GM19193 (cell line): Measurements from ENCODE around the gene MICAL3.

Experiments used
- POLR2A ChIP-seq: IDR thresholded peaks from 4 replicates; pipeline ENCODE4 v1.6.1; 2011; ENCODE audit not compliant: insufficient read depth, insufficient read length; ENCODE audit errors: extremely low read depth

The MICAL3 gene

DNA sequence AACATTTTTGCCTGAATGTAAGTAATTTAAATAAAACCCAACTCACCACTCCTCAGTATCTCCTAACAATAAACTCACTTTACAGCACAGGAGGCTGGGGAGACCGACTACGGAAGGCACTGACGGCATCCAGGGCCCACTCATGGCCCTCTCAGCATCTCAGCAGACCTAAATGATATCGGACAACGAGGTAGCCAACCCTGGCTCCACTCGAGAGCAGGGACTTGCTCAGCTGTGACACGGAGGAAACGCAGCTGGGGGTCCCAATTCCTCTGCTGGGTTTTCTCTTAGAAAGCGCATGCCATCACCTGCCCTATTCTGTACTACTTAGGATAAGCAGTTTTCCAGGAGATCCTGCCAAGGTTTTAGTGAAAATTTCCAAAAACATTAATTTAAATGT lies 141.0 kb downstream of the MICAL3 start:
- TF ChIP-seq POLR2A = no peak

DNA sequence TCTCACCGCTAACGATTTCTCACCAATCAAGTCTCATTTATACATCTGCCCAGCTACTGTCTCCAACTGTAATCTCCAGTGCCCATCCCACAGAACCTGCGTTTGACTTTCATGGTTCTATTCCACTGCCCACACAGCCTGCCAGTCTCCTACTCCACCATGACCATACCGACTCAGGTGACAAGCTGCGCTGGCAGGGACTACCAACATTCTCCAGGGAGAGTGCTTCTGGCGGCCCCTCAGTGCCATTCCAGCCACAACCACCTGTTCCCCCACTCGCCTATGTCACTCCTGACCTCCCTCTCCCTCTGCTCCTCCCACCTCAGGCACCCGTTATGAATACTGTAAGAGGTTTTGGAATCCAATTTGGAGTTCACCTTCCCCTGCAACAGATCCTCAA lies 141.6 kb downstream of the MICAL3 start:
- no peak for TF ChIP-seq POLR2A

DNA sequence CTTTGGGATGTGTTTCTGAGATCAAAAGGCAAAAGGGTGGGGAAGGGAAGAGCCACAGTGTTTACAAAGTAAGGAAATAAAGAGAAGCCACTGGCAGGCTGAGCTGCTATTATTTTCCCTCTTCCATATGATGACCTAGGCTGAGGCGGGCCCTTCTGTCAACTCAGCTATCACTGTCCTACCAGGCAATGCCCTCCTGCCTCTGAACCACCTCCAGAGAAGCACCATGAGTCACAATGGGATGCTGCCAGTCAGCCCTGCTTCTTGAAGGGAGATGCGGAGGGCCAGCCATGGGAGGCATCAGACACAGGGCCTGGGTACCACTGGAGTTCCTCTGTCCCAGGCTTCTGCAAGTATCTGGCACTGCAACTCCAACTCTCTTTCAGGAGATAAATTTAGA lies 142.2 kb downstream of the MICAL3 start:
- TF ChIP-seq POLR2A = no peak

DNA sequence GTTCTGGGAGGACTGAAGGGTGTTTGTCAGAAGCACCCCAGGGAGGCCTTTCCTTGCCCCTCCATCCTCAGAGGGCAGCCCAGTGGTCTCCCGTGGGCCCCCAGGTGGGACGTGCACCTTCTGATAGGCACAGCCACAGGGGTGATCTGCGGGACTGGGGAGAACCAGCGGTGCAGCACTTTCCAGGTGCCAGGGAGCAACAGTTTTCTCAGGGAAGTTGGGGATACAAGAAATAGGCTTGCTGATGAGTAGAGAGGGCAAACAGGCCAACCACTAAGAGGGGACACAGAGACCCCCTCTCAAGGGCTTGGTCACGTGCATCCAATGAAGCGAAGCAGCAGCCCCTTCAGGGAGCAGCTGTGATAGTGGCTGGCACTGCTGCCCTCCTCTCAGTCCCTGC lies 143.0 kb downstream of the MICAL3 start:
- TF ChIP-seq POLR2A = no peak

DNA sequence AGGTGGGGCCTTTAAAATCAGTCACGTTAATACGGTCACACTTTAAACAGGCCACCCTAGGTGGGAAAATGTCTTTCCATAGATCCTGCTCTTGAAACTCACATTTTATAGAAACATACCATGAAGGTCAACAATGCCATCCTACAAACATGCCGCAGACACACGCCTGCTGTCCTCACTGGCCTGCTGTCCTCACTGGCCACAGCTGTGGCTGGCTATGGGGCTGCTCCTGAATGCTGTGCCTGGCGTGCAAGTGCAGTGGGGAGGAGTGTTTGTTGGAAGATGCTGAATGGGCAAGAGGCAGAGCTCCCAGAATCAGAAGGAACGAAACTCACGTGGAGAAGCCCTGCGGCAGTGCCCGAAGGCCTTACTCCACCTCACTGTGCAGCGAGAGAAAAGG lies 143.9 kb downstream of the MICAL3 start:
- TF ChIP-seq POLR2A = no peak

DNA sequence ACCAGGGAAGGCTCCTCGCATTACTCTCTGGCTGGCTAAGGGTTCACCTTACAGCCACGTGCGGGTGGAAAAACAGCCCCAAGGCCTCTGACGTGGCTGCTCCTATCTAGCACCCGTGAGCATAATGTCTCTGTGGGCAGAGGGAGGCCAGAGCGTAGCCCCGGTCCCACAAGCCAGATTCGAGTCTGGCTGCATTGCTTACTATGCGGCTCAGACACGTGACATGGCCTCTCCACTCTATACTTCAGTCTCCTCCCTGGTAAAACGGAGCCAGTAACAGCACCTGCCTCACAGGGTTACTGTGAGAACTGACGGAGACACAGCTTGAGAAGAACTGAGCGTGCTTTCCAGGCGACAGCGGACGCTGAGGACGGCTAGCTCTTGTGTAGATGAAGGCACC lies 144.3 kb downstream of the MICAL3 start:
- TF ChIP-seq POLR2A = no peak

DNA sequence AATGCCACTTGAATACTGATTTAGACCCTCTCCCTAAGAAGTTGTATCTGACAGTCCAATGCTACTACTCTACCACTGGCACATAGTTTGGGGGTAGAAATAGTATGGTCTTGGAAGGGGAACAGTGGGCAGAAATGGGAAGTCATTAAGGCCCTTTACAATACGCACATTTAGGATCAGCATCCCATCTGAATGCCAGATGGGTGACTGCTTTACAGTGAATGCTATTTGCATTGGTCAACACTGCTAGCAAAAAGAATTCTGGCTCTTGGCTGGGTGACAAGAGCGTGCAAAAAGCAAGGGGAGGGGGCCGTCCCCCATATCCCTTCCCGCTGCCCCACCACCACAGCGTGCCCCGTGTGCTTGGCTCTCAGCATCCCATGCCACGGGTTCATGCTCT lies 145.4 kb downstream of the MICAL3 start:
- no peak for TF ChIP-seq POLR2A

DNA sequence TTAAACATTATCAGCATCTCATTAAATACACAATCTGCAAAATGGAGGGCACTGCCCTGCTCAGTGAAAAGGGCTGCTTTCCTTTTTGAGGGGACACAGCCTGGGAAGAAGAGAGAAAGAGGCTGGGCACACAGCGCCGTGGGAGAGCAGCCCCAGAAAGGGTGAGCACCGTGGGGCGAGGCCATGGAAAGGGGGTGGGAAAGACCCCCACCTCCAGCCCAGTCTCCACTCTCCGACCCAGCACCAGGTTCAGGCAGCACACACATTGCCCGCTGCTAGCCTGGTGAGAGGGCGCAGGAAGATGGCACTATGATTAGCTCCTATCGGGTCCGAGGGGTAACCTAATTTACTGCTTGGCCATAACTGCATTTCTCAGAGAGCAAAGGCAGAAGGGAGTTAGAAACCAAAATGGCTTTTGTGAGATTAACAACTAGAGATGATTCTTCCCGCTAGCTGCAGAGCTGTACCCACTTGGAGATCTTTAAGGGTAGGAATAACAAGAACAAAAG lies 146.1 kb downstream of the MICAL3 start:
- no peak for TF ChIP-seq POLR2A

DNA sequence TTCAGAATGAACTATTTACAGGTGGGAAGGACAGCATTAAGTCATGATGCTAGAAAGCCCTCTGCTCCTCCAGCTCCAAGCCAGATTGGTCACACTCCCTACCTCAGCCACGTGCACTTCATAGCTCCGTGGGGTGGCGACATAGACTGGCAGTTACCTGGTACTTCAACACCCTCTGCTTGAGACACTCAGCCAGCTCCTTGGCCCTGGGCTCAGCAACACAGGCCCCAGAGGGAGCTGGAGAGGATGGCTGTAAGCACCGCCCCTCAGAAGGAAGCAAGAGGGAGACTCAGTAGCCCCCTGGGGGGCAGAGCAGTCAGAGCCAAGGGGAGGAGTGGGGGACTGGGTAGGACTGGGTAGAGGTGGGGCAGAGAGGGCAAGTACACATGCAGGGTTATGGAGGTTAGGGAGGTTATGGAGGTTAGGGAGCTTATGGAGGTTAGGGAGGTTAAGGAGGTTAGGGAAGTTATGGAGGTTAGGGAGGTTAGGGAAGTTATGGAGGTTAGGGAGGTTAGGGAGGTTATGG lies 148.0 kb downstream of the MICAL3 start:
- TF ChIP-seq POLR2A = no peak

DNA sequence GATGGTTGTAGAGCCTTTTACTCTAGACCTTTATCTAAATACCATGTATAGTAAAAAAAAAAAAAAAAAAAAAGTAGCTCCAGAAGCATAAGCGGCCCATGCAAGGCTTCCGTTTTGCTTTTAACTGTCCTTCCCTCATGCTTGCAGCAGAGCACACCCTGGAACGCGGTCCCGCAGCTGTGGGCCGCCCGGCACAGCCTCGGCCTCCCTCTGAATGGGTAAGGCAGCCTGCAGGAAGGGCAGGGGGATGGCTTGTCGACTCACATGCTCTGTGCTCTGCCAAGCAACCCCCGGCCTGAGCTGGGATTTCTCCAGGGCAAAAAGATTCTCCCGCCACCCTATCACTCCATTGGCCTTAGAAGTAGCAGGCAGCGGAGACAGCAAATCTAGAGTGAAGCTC lies 148.7 kb downstream of the MICAL3 start:
- TF ChIP-seq POLR2A = no peak

DNA sequence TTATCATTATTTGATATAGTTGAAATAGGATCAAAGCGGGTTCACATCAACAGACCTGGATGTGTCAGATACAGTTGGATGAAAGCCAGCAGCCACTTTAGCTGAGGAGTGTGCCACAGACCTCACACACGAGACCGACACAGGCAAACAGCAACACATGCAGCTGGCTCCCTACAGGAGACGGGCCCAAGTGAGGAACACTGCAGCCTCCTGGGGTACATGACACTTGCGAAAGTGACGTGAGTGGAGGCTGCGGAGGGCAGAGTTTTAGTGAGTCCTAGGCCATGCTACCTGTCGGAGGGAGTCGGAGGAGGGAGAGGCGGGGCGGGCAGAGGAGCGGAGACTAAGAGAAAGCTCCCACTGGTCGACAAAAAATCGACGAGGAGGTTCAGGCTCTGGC lies 149.2 kb downstream of the MICAL3 start:
- TF ChIP-seq POLR2A = no peak

DNA sequence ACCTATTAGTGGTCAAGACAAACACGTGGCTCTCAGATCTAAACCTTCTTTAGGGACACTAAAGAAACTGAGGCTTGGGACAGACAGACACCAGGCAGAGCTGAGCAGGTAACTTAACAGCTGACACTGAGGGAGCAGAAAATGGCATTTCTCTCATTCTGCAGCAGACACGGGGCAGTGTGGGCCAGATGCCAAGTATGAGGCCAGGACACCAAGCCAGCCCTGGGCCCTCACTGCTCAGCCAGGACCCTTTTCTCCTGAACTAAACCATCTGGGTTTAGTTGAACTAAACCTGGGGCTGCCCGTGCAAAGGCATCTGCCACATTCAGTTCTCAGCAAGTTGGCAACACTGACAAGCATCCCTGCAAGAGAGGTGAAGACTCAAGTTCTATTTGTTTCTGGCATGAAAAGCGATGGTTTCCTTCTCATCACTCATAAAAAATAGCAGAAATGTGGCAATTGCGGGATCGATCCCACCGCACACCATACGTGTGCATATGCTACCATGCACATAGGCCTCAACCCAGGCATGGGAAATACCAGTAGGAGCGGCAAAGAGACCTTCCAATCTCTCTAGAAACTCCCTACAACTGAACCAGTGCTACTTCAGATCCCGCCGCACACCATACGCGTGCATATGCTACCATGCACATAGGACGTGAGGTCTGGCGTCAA lies 150.0 kb downstream of the MICAL3 start:
- TF ChIP-seq POLR2A = no peak

DNA sequence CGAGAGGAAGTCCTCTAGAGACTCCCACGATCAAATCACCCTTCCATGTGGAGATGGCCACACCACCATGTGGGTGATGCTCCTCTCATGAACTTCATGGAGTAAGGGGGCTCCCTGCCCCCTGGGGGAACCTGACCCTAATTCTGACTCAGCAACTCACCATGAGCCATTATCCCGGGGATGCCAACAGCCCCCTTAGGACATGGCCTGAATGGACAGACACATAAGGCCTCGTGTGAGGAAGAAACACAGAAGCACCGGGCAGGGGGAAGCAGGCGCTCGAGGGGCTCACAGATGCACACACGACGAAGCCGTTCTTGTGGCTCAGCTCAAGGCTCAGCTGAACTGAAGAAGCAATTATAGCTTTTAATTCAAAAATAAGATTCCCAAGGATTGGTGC lies 150.6 kb downstream of the MICAL3 start:
- no peak for TF ChIP-seq POLR2A

DNA sequence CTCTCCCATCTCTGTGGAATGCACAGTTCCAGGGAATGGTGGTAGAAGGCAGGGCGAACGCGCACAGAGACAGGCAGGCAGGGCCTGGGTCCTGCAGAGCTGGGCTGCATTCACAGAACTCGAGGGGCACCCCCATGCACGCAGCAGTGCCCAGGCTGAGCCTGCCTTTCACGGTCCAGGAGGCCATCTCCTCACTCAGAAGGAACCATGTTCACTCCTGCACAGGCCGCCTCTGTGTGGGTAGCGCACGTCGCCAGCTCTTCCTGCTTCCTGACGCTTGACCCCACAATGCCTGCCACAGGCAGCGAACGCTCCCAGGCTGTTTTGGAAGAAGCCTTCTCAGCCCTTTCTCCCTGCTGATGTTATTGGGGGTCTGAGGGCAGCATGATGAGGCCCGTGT lies 151.2 kb downstream of the MICAL3 start:
- no peak for TF ChIP-seq POLR2A

DNA sequence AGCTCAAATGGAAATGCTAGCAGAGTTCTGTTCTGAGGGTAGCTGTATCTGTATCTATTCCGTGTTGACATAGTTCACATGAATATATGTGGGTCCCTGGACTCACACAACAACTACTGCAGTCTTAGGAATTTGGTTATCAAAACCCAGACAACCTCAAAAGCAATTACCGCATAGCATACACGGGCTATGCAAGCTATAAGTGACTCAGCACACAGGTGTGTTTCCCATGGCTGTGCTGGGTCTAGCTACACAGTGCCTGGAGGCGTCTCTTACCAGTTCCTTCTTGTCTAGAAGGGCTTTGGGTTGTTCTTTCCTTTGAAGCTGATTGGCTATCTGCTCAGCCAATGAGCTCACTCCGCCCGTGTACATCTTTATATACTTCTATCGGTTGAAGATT lies 151.9 kb downstream of the MICAL3 start:
- no peak for TF ChIP-seq POLR2A

DNA sequence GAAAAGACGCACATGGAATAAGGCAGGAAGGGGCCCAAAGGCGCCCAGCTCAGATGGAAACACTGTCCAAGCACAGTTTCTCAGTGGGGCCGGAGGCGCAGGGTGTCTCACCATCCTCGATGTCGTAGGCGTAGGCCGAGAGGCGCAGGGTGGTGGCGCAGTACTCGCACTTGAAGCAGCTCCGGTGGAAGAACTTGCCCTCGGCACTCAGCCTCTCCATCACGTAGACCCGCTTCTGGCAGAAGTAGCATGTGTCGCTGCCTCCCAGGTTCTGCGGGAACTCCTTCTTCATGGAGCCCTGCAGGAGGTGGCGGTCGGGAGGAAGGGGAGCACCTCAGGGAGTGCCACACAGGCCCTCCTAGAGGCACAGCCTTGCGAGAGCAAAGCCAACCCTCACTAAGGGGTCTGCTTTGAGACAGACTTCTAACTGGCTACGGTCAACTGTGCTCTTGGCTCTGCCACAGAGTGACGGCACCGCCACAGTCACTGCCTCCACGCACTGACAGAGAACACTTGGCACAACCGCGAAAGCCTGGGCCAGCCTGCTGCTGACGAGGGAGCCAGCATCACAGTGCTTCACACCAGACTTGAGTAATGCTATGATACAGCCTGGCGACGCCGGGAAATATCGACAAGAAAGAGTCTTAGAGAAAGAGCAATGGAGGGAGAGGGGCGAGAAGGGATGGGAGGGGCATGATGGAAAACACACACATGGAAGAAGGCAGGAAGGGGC lies 152.5 kb downstream of the MICAL3 start:
- no peak for TF ChIP-seq POLR2A
